Dermis microvascular lymphatic vessel endothelial cell (primary cell): Measurements from ENCODE around the gene MRM2. TPM values are rescaled to one million over a fixed set of nuclear protein-coding genes. Genes with fewer than 3 reads are reported as not detected.

ENCODE experiments used
- DNase-seq, 2 donors: peaks; one replicate each; pipeline versions ENCODE4 v3.0.0 to v3.0.0-alpha.2; 2010; ENCODE audit warnings: low read depth in 2 of 2
- total RNA-seq: library from RNA; depleted of rRNA; stranded (reverse); fragments of >200 nt; gene quantifications from 2 replicates; pipeline ENCODE4 v1.2.1, GENCODE V29; 2014

Gene MRM2
- total RNA-seq, 1 donor from 2014 or later, result 11.2 TPM

- DNase-seq, result peak in 1 of 2 donors; percentile 65
Measured at GRCh38 chr7:2266911-2267310, 24.9 kb upstream of the MRM2 start.

DNA sequence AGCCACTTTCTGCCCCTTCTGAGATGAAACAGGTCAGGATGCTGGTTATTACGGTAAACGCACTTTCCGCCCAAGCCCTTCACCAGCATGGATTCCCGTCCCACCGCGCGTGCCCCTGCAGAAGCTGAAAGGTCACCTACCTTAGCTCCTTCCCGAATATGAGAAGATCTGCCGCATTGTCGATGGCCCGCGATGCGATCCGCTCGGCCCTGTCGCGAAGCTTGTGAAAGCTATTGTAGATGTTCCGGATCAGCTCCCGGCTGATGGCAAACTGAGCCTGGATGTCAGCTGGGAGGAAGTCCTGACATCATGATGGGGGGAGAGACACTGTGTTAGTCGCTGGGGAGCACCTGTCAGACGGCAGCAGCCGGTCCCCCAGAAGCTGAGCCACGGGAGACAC lies 22.2 kb upstream of the MRM2 start:
- DNase-seq, result no peak

GRCh38 chr7:2263176-2263575 lies 21.2 kb upstream of the MRM2 start:
- no peak for DNase-seq

DNA sequence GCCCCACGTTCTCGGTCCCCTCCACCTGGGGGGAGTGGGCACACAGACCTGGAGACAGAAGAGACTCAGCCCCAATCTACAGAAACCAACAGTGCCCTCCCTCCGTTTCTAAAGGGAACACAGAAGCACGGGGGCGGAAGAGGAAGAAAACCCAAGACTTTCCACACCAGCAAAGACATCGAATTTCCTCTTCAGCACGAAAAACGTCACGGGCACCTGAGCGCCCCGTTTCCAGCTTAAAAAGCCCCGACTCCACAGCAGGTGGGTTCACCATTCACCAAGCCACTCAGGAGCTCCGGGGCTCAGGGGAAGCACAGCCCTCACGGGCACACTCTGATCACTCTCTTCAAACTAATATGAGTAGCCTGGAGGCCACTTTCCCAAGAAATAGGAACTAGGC lies 19.6 kb upstream of the MRM2 start:
- no peak for DNase-seq

- DNase-seq, result peak in 1 of 2 donors; percentile 34
Measured at GRCh38 chr7:2260820-2261219, 18.8 kb upstream of the MRM2 start.

- DNase-seq, result no peak
Measured at GRCh38 chr7:2259480-2259879, 17.5 kb upstream of the MRM2 start.

- DNase-seq, result no peak
Measured at GRCh38 chr7:2258661-2259365, 16.8 kb upstream of the MRM2 start.

- no peak for DNase-seq
Measured at GRCh38 chr7:2257651-2258050, 15.6 kb upstream of the MRM2 start.

GRCh38 chr7:2257046-2257551 lies 15.1 kb upstream of the MRM2 start:
- no peak for DNase-seq

GRCh38 chr7:2256306-2257045 lies 14.5 kb upstream of the MRM2 start:
- no peak for DNase-seq

DNA sequence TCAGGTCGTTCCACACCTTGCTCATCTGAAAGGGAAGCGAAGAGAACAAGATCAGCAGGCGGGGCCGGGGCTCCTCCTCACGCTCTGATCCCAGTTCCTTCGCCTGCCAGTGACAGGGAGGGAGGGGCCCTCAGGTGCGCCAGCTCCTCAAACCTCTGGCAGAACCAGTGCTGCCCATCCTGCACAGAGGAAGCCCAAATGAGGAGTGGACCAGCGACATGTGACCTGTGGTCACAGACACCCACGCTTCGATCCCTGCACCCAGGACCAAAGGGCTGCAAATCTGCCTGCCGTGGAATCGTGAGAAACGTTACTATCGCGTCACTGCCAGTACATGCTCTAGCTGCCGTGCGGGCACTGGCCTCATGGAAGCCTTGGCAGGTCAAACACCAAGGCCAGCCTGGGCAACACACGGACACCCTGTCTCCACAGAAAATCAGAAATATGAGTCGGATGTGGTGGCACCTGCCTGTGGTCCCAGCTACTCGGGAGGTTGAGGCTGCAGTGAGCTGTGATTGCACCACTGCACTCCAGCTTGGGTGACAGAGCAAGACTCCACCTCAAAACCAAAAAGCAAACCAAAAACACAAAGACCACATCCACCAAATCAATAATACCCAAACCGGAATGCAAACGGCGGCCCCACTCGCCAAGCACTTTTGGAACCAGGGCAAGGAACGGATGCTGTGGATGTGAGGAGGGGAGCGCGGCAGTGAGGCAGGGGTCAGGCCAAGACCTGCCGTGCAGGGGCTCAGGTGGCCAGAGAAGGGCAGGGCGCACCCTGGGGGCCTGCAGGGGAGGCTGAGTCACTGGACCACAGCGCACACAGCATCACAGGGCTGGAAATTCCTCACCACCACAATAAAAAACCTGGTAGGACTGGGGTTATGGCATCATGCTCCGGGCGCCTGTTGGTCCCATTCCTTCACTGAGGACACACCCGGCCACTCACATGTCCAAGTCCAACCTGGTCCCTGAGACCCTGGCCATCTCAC lies 13.4 kb upstream of the MRM2 start:
- no peak for DNase-seq

- no peak for DNase-seq
Measured at GRCh38 chr7:2254429-2255144, 12.6 kb upstream of the MRM2 start.

DNA sequence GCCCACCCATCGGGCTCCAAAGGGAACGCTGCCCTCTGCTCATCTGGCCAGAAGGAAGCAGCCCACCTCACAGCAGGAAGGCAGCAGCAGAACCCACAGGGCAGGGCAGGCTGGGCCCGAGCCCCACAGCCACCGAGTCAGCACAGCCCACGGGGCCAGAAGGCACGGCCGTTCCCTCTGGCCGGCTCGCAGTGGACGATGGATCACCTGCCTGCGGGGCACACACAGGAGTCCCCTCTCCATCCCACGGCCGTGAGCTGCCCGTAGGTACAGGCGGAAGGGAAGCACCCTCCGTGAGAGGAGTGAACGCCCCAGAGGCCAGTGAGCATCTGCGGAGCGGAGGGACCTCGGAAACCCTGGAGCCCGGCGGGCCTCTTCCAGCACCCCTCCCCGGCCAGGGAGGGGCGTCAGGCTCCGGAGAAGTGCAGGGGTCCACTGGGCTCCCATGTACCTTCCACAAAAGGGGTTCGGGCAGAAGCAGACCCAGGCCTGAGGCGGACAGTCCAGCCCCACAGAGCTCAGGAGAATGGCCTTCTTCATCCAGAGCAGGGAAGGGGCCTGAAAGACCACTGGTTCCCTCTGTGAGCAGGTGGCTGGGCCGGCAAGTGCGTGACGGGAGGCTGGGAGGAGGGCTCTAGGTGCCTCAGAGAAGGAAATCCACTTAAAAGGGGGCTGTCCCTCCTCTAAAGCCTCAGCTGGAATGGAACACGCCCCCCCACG lies 11.7 kb upstream of the MRM2 start:
- DNase-seq, result no peak

DNA sequence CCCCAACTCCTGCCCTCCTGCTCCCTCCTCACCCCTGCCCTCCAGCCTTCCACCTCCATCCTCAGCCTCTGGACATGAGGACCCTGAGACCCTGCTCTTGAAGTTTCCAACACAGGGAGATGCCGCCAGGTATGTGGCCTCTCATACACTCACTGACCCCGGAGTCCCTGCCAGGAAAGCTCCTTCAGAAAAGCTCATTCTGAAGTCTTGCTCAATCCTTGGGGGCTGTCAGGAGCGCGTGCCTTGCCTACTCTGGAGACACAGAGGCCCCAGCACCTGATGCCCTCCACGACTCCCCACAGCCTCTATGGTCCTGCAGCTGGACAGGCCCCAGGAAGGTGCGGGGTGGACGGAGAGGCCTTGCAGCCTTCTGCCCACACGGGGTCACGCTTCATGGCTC lies 11.0 kb upstream of the MRM2 start:
- DNase-seq, result no peak

- no peak for DNase-seq
Measured at GRCh38 chr7:2251841-2252771, 10.1 kb upstream of the MRM2 start.

DNA sequence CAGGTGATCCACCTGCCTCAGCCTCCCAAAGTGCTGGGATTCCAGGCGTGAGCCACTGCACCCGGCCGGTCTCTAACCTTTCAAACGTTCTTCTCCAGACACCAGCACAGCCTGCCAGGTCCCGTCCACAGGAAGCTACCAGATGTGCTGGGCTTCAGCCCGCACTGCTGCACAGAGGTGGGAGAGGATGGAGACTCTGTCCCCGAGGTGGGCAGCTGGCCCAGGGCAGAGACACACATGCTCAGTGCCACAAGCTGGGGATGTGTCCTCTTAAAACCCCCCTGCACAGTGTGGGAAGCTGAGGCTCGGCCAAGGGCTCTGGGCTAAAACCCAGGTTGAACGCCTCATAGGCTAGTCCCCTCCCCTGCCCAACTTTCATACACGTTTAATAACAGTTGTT lies 9.4 kb upstream of the MRM2 start:
- DNase-seq, result no peak

- no peak for DNase-seq
Measured at GRCh38 chr7:2249744-2250323, 7.8 kb upstream of the MRM2 start.

- peak in 1 of 2 donors; percentile 83 for DNase-seq
Measured at GRCh38 chr7:2248984-2249694, 7.1 kb upstream of the MRM2 start.
